ENCODE measurements around the gene SNRPB. TPM values are rescaled to one million over a fixed set of nuclear protein-coding genes. Genes with fewer than 3 reads are reported as not detected.

Gene SNRPB
- total and polyA plus RNA-seq, 2 donors from 2014 or later: 118 to 144 TPM

DNA sequence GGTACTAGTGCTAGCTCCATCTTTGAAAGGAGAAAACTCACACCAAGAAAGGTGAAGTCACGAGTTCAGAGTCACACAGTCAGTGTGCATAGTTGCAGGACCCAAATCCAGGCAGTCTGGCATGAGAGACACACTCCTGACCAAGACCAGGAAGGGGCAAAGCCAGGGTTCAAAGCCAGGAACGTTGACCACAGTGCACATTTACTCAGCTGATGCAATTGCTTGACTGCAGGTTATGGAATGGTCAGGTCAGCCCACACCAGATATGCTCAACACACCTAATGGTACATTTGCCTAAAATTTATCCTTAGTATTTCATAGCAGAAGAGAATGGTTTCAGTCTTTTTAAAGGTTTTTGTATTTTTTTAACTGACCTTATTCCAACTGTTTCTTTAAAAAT, 52.2 kb downstream of the SNRPB start:
- no peaks in the 10 kb centered on the region for H3K36me3 ChIP-seq (ENCODE audit: control insufficient read depth in 2 of 3, insufficient read depth in 3 of 3, low read length in 3 of 3)
- H3K4me3 ChIP-seq (ENCODE audit: low read length in 3 of 3): no peak overlapping the region
- intact Hi-C loops (cut with DNase I): no loop called here
- H3K9me3 ChIP-seq (ENCODE audit: control insufficient read depth in 2 of 3, insufficient read depth in 1 of 3, low read length in 3 of 3): no peaks in the 10 kb centered on the region
- no peak for DNase-seq
- H3K4me1 ChIP-seq (ENCODE audit: control insufficient read depth in 2 of 3, insufficient read depth in 2 of 3, low read depth in 1 of 3, low read length in 3 of 3): no peaks in the 10 kb centered on the region
- FAIRE-seq: no peak
- no peak overlapping the region for H3K9ac ChIP-seq (ENCODE audit: low read length in 3 of 3)
- TF ChIP-seq, protein P1, sequence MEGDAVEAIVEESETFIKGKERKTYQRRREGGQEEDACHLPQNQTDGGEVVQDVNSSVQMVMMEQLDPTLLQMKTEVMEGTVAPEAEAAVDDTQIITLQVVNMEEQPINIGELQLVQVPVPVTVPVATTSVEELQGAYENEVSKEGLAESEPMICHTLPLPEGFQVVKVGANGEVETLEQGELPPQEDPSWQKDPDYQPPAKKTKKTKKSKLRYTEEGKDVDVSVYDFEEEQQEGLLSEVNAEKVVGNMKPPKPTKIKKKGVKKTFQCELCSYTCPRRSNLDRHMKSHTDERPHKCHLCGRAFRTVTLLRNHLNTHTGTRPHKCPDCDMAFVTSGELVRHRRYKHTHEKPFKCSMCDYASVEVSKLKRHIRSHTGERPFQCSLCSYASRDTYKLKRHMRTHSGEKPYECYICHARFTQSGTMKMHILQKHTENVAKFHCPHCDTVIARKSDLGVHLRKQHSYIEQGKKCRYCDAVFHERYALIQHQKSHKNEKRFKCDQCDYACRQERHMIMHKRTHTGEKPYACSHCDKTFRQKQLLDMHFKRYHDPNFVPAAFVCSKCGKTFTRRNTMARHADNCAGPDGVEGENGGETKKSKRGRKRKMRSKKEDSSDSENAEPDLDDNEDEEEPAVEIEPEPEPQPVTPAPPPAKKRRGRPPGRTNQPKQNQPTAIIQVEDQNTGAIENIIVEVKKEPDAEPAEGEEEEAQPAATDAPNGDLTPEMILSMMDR (IDR thresholded peaks at IDR 0.05; ENCODE audit: borderline replicate concordance, extremely low read depth, insufficient read depth): no peak
- no peaks in the 10 kb centered on the region for H3K27me3 ChIP-seq (ENCODE audit: control insufficient read depth, insufficient read depth, low read length)
- no peak overlapping the region for H3K27ac ChIP-seq (ENCODE audit: low read depth in 2 of 2, low read length in 2 of 2)

DNA sequence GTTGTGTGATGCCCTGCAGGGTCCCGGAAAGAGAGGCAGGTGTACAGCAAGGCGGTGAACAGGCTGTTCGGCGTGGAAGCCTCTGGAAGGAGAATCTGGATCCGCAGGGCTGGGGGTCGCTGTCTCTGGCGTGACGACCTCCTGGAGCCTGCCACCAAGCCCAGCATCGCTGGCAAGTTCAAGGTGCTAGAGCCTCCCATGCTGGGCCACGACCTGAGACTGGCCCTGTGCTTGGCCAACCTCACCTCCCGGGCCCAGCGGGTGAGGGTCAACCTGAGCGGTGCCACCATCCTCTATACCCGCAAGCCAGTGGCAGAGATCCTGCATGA, 53.4 kb downstream of the SNRPB start:
- no peaks in the 10 kb centered on the region for H3K27me3 ChIP-seq (ENCODE audit: control insufficient read depth, insufficient read depth, low read length)
- FAIRE-seq (no peak), DNase-seq (peak in 1 of 5 donors; percentile 69)
- no peak overlapping the region for H3K27ac ChIP-seq (ENCODE audit: low read depth in 2 of 2, low read length in 2 of 2)
- H3K9me3 ChIP-seq (ENCODE audit: control insufficient read depth in 2 of 3, insufficient read depth in 1 of 3, low read length in 3 of 3): no peaks in the 10 kb centered on the region
- H3K4me3 ChIP-seq (ENCODE audit: low read length in 3 of 3): no peak overlapping the region
- H3K4me1 ChIP-seq (ENCODE audit: control insufficient read depth in 2 of 3, insufficient read depth in 2 of 3, low read depth in 1 of 3, low read length in 3 of 3): no peaks in the 10 kb centered on the region
- TF ChIP-seq, protein P1 (IDR thresholded peaks at IDR 0.05; ENCODE audit: borderline replicate concordance, extremely low read depth, insufficient read depth): no peak
- no peak overlapping the region for H3K9ac ChIP-seq (ENCODE audit: low read length in 3 of 3)
- H3K36me3 ChIP-seq (ENCODE audit: control insufficient read depth in 2 of 3, insufficient read depth in 3 of 3, low read length in 3 of 3): no peaks in the 10 kb centered on the region
- intact Hi-C loops (cut with DNase I): no loop called here

DNA sequence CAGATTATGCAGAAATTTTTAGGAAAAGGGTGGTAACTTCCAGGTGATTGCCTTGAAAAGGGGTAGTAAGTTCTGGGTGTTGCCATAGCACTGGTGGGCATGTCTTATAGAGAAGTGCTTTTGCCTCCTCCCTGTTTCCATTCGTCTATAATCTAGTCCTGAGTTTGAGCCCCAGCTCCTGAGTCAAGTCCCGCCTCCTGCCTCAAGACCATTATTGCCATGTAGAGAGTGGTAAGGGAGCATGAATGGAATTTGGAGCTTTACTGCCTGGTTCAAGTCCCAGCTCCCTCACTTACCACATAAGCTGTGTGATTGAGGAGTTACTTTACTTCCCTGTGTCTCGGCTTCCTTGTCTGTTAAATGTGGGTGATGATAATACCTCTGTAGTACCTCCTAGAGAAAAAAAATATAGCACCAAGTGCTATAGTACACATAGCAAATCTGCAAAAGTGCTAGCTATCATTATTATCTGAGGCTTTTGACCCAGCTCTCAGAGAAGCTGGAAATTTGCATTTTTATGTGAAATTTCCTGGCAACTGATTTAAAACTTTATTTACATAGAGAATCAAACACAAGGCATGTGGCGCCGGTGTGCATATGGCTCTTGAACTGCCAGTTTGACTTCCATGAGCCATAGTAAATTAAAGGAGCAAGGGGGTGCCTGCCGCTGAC, 53.9 kb downstream of the SNRPB start:
- Histone ChIP-seq H3K9me3 (ENCODE audit: control insufficient read depth in 2 of 3, insufficient read depth in 1 of 3, low read length in 3 of 3) (peaks cover 0 to 2% (median 0%) of the 10 kb centered on the region in 3 donors), H3K27ac (ENCODE audit: low read depth in 2 of 2, low read length in 2 of 2) (no peak overlapping the region), H3K4me1 (ENCODE audit: control insufficient read depth in 2 of 3, insufficient read depth in 2 of 3, low read depth in 1 of 3, low read length in 3 of 3) (no peaks in the 10 kb centered on the region), H3K4me3 (ENCODE audit: low read length in 3 of 3) (no peak overlapping the region), H3K27me3 (ENCODE audit: control insufficient read depth, insufficient read depth, low read length) (no peaks in the 10 kb centered on the region), H3K36me3 (ENCODE audit: control insufficient read depth in 2 of 3, insufficient read depth in 3 of 3, low read length in 3 of 3) (no peaks in the 10 kb centered on the region), H3K9ac (ENCODE audit: low read length in 3 of 3) (no peak overlapping the region)
- TF ChIP-seq, protein P1 (IDR thresholded peaks at IDR 0.05; ENCODE audit: borderline replicate concordance, extremely low read depth, insufficient read depth): no peak
- intact Hi-C loops (cut with DNase I): no loop called here
- DNase-seq: no peak
- FAIRE-seq: no peak

Other genes starting within 250 kb of the SNRPB start
- gene TGM3, start 174.8 kb downstream of the SNRPB start, total RNA-seq: 0.13 TPM
- not detected for gene TGM3, start 174.8 kb downstream of the SNRPB start, polyA plus RNA-seq (ENCODE audit: insufficient read depth, low read depth, low replicate concordance)
- gene TGM6, start 89.9 kb downstream of the SNRPB start, total RNA-seq: not detected
- not detected for gene TGM6, start 89.9 kb downstream of the SNRPB start, polyA plus RNA-seq (ENCODE audit: insufficient read depth, low read depth, low replicate concordance)
- gene ZNF343, start 38.1 kb upstream of the SNRPB start, total RNA-seq: 12.1 TPM
- gene ZNF343, start 38.1 kb upstream of the SNRPB start, polyA plus RNA-seq (ENCODE audit: insufficient read depth, low read depth, low replicate concordance): 7.9 TPM
- gene TMC2, start 65.8 kb upstream of the SNRPB start, total RNA-seq: not detected
- gene TMC2, start 65.8 kb upstream of the SNRPB start, polyA plus RNA-seq (ENCODE audit: insufficient read depth, low read depth, low replicate concordance): not detected
- 110 TPM for gene NOP56, start 181.8 kb upstream of the SNRPB start, total RNA-seq
- 68.8 TPM for gene NOP56, start 181.8 kb upstream of the SNRPB start, polyA plus RNA-seq (ENCODE audit: insufficient read depth, low read depth, low replicate concordance)
- gene IDH3B, start 193.4 kb upstream of the SNRPB start, total RNA-seq: 77.3 TPM
- gene IDH3B, start 193.4 kb upstream of the SNRPB start, polyA plus RNA-seq (ENCODE audit: insufficient read depth, low read depth, low replicate concordance): 134 TPM
- 10.2 TPM for gene EBF4, start 222.0 kb upstream of the SNRPB start, total RNA-seq
- gene EBF4, start 222.0 kb upstream of the SNRPB start, polyA plus RNA-seq (ENCODE audit: insufficient read depth, low read depth, low replicate concordance): 8.8 TPM

Data from kidney (tissue), 14 donors.